ENCODE results near the gene FSIP2.

DNA sequence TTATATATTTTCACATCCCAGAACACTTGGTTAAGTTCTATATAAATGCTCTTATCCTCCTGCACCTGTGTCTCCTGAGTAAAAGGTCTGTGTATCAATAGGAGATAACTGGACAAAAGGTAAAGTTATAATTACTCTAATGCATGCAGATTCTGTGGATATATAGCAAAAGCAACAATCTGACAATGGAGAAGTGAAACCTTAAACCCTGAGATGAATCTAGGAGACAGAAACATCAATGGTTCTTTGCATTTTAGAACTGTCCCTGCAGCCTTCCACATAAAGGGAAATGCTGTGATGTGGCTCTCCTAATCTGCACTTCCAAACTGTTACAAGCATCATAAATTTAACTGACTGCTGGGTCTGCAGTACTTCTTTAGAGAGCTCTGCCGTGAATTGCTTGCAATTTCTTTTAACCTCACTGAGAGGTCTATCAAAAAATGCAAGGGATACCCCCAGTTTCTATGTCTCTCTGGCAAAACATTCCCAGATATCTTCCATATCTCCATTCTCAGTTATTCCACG, 42.8 kb upstream of the FSIP2 start:
- TF ChIP-seq, protein P1, sequence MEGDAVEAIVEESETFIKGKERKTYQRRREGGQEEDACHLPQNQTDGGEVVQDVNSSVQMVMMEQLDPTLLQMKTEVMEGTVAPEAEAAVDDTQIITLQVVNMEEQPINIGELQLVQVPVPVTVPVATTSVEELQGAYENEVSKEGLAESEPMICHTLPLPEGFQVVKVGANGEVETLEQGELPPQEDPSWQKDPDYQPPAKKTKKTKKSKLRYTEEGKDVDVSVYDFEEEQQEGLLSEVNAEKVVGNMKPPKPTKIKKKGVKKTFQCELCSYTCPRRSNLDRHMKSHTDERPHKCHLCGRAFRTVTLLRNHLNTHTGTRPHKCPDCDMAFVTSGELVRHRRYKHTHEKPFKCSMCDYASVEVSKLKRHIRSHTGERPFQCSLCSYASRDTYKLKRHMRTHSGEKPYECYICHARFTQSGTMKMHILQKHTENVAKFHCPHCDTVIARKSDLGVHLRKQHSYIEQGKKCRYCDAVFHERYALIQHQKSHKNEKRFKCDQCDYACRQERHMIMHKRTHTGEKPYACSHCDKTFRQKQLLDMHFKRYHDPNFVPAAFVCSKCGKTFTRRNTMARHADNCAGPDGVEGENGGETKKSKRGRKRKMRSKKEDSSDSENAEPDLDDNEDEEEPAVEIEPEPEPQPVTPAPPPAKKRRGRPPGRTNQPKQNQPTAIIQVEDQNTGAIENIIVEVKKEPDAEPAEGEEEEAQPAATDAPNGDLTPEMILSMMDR (IDR thresholded peaks at IDR 0.05): no peak
- TF ChIP-seq POLR2A (IDR thresholded peaks at IDR 0.05) (no peak), POLR2AphosphoS5 (IDR thresholded peaks at IDR 0.05) (no peak)
